Motor neuron (in vitro differentiated cells): ENCODE data around the gene EIF6. TPM values are rescaled to one million over a fixed set of nuclear protein-coding genes. Genes with fewer than 3 reads are reported as not detected.

Source experiments
- ATAC-seq, 8 experiments: fragments of 200-7000 bp; cut with Tn5 transposase; replicated peaks in 6 of 8; 2 replicates each; pipeline ENCODE4 v1.8.0; 2021; ENCODE audit warnings: mild to moderate bottlenecking in 8 of 8, moderate library complexity in 8 of 8
- H3K27ac ChIP-seq, 2 donors: fragments of 250-450 bp; sonication (Bioruptor Pico); 2 replicates each; pipeline ENCODE4 v1.9.0; 2021; ENCODE audit warnings: antibody characterized with exemption in 2 of 2, mild to moderate bottlenecking in 2 of 2, moderate library complexity in 1 of 2
- H3K4me1 ChIP-seq, 2 donors: fragments of 250-450 bp; sonication (Bioruptor Pico); replicated peaks in 1 of 2; 2 replicates each; pipeline ENCODE4 v1.6.1; 2021; ENCODE audit warnings: antibody characterized with exemption in 2 of 2, mild to moderate bottlenecking in 2 of 2, moderate library complexity in 1 of 2
- H3K4me3 ChIP-seq, 5 donors: fragments of 250-450 bp; sonication (Bioruptor Pico); 2 replicates each; pipeline ENCODE4 v1.9.0; 2021; ENCODE audit warnings: antibody characterized with exemption in 5 of 5, mild to moderate bottlenecking in 5 of 5, moderate library complexity in 4 of 5
- WGBS, 10 experiments: fragments of 450-650 bp; shearing (Covaris generic); methylation state at CpG; one replicate each; pipeline ENCODE4 v1.0.0; 2022; 5-methylcytosine and 5-hydroxymethylcytosine counted together
- in situ Hi-C, 9 experiments: fragments of 400-800 bp; cut with MboI; loops; one replicate each; pipeline ENCODE4 v1.15.0; 2021; ENCODE audit warnings: low sequenced_read_pairs in 9 of 9, low pct_unique_long_range_greater_than_20kb in 2 of 9; ENCODE audit not compliant: unreplicated experiment in 9 of 9
- total RNA-seq, 8 experiments: library from RNA; unstranded; fragments of 300-600 nt; gene quantifications; 2 replicates each; pipeline versions ENCODE4 v1.2.3 to v1.2.4, GENCODE V29; 2022

The EIF6 gene
- total RNA-seq, 8 experiments from 2014 or later: 77.3 to 212 (median 129) TPM

DNA sequence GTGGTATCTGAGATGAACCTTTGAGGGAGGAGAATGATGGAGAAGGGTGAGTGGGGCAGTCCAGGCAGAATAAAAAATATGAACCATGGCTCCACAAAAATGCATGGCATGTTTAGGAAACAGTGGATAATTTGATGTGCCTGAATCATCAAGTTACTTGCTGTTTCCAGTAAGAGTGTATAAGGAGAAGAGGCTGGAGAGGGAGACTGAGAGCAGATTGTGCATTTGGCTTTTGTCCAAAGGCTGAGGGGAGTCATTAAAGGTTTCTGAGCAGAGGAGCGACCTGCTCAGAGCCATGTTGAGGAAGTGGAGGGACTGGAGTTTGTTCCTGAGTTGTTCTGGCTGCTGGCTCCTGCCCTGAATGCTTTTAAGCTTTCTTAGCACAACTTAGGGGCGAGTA lies 52.0 kb downstream of the EIF6 start:
- ATAC-seq: no peak
- peaks cover 0 to 4% of the 10 kb centered on the region in 2 donors for H3K4me1 ChIP-seq
- 50 to 83% methylated on average over 1 of the region's 2 CpGs; no CpG with 5 or more reads in 8 of the 10 experiments for WGBS, 10 experiments
- no peak overlapping the region for H3K4me3 ChIP-seq
- in situ Hi-C loops: no loop called here
- H3K27ac ChIP-seq: no peak overlapping the region

Other genes starting within 250 kb of the EIF6 start
- gene TRPC4AP, start 192.0 kb downstream of the EIF6 start, total RNA-seq: 10 to 100 TPM; 39.2 to 65.1 (median 48.1) TPM
- 10 to 100 TPM in 5 of 8 experiments, 1 to 10 TPM in 3; 7.0 to 52.5 (median 13.9) TPM for gene EDEM2, start 137.4 kb downstream of the EIF6 start, total RNA-seq
- gene PROCR, start 112.7 kb downstream of the EIF6 start, total RNA-seq: 10 to 100 TPM in 2 of 8 experiments, 1 to 10 TPM in 2, under 1 TPM in 3, not detected in 1; 0.11 to 60.3 (median 3.6) TPM
- gene MMP24, start 58.1 kb downstream of the EIF6 start, total RNA-seq: 10 to 100 TPM in 5 of 8 experiments, 1 to 10 TPM in 2, under 1 TPM in 1; 0.94 to 45.1 (median 19.9) TPM
- gene MMP24OS, start 6.7 kb downstream of the EIF6 start, total RNA-seq: 10 to 100 TPM; 16.3 to 29.1 (median 19.7) TPM
- under 1 TPM in 5 of 8 experiments, not detected in 3; 0.15 to 0.43 (median 0.25) TPM for gene FAM83C, start 7.7 kb upstream of the EIF6 start, total RNA-seq
- 10 to 100 TPM; 24.9 to 79.8 (median 39.2) TPM for gene UQCC1, start 127.2 kb upstream of the EIF6 start, total RNA-seq
- 1 to 10 TPM in 1 of 8 experiments, under 1 TPM in 7; 0.13 to 5.1 (median 0.26) TPM for gene GDF5, start 153.5 kb upstream of the EIF6 start, total RNA-seq
- gene CEP250, start 170.8 kb upstream of the EIF6 start, total RNA-seq: 10 to 100 TPM; 11.7 to 31.7 (median 28.5) TPM
- under 1 TPM in 1 of 8 experiments, not detected in 7; 0.31 TPM for gene C20orf173, start 244.9 kb upstream of the EIF6 start, total RNA-seq